Uterus (tissue), 4 donors: ENCODE measurements around the gene CCNQ. TPM values are rescaled to one million over a fixed set of nuclear protein-coding genes. Genes with fewer than 3 reads are reported as not detected.

Source experiments
- DNase-seq, 2 donors: peaks; one replicate each; pipeline ENCODE4 v3.0.0-alpha.2; 2019 to 2020
- H3K27ac ChIP-seq, 2 donors: fragments of 200-600 bp; sonication (generic); 1 replicate in 1 of 2; 2 replicates in 1 of 2; pipeline ENCODE4 v1.5.1; 2016 to 2018
- H3K27me3 ChIP-seq, 2 donors: fragments of 200-600 bp; sonication (generic); one replicate each; pipeline ENCODE4 v1.5.1; 2018 to 2019; ENCODE audit warnings: control low read depth in 1 of 2
- H3K36me3 ChIP-seq, 2 donors: fragments of 200-600 bp; sonication (generic); one replicate each; pipeline ENCODE4 v1.5.1; 2019; ENCODE audit warnings: control low read depth in 1 of 2
- H3K4me1 ChIP-seq, 2 donors: fragments of 200-600 bp; sonication (generic); one replicate each; pipeline ENCODE4 v1.5.1; 2018 to 2019; ENCODE audit warnings: control low read depth in 1 of 2
- H3K4me3 ChIP-seq, 2 donors: fragments of 200-600 bp; sonication (generic); 1 replicate in 1 of 2; 2 replicates in 1 of 2; pipeline ENCODE4 v1.5.1; 2018 to 2019; ENCODE audit warnings: mild to moderate bottlenecking in 1 of 2
- H3K9me3 ChIP-seq, 2 donors: fragments of 200-600 bp; sonication (generic); one replicate each; pipeline ENCODE4 v1.5.1; 2019; ENCODE audit warnings: control low read depth in 1 of 2
- CTCF ChIP-seq, 4 experiments: fragments of 200-600 bp in 2 of 4; fragments of 450-650 bp in 2 of 4; sonication (generic) in 2 of 4; IDR thresholded peaks; one replicate each; pipeline ENCODE4 v1.5.1; 2016 to 2019; ENCODE audit warnings: antibody characterized with exemption in 4 of 4, mild to moderate bottlenecking in 2 of 4, moderate library complexity in 1 of 4
- POLR2A ChIP-seq, 2 donors: fragments of 450-650 bp; IDR thresholded peaks; one replicate each; pipeline ENCODE4 v1.6.1; 2016; ENCODE audit warnings: antibody characterized with exemption in 2 of 2, mild to moderate bottlenecking in 1 of 2, moderate library complexity in 1 of 2
- intact Hi-C: fragments of 100-400 bp; cut with DNase I; formaldehyde crosslinking; loops from one replicate; pipeline ENCODE4 v1.15.1; 2023; ENCODE audit warnings: low total_unique reads
- total RNA-seq, 4 donors: library from RNA; depleted of rRNA in 3 of 4; stranded (reverse); fragments of >200 nt in 3 of 4; gene quantifications; one replicate each; pipeline versions ENCODE4 v1.1.0 to v1.2.4, GENCODE V29; 2014 to 2023
- donor health status: DM: yes; HTN: yes; CAD: no.

CCNQ gene
- total RNA-seq, 4 donors from 2014 or later = 14.9 to 94.5 (median 29.3) TPM

GRCh38 chrX:153551135-153551534, 47.8 kb downstream of the CCNQ start:
- H3K4me3 ChIP-seq = no peak overlapping the region
- no peaks in the 10 kb centered on the region for H3K27me3 ChIP-seq
- no peak overlapping the region for H3K27ac ChIP-seq
- TF ChIP-seq CTCF (IDR thresholded peaks at IDR 0.05) (no peak), POLR2A (IDR thresholded peaks at IDR 0.05) (no peak)
- H3K4me1 ChIP-seq = no peaks in the 10 kb centered on the region
- no peaks in the 10 kb centered on the region for H3K36me3 ChIP-seq
- intact Hi-C loops = loop anchor here (10.0 kb wide), 1 partner anchor 114 kb away; no protein-coding TSS in a partner anchor
- H3K9me3 ChIP-seq = no peaks in the 10 kb centered on the region
- no peak for DNase-seq

GRCh38 chrX:153549807-153550206, 49.1 kb downstream of the CCNQ start:
- no peaks in the 10 kb centered on the region for H3K9me3 ChIP-seq
- TF ChIP-seq POLR2A (IDR thresholded peaks at IDR 0.05) = no peak
- no peak for TF ChIP-seq CTCF (IDR thresholded peaks at IDR 0.05)
- H3K36me3 ChIP-seq = no peaks in the 10 kb centered on the region
- H3K27ac ChIP-seq = no peak overlapping the region
- no peak for DNase-seq
- no peak overlapping the region for H3K4me3 ChIP-seq
- intact Hi-C loops = loop anchor here (10.0 kb wide), 1 partner anchor 115 kb away; no protein-coding TSS in a partner anchor
- H3K27me3 ChIP-seq = no peaks in the 10 kb centered on the region
- H3K4me1 ChIP-seq = no peaks in the 10 kb centered on the region

GRCh38 chrX:153549231-153549630, 49.7 kb downstream of the CCNQ start:
- Histone ChIP-seq H3K4me1 (no peaks in the 10 kb centered on the region), H3K27me3 (no peaks in the 10 kb centered on the region), H3K36me3 (no peaks in the 10 kb centered on the region), H3K27ac (no peak overlapping the region), H3K9me3 (no peaks in the 10 kb centered on the region), H3K4me3 (no peak overlapping the region)
- no peak for DNase-seq
- TF ChIP-seq POLR2A (IDR thresholded peaks at IDR 0.05) = no peak
- TF ChIP-seq CTCF (IDR thresholded peaks at IDR 0.05) = no peak
- intact Hi-C loops = no loop called here

DNA sequence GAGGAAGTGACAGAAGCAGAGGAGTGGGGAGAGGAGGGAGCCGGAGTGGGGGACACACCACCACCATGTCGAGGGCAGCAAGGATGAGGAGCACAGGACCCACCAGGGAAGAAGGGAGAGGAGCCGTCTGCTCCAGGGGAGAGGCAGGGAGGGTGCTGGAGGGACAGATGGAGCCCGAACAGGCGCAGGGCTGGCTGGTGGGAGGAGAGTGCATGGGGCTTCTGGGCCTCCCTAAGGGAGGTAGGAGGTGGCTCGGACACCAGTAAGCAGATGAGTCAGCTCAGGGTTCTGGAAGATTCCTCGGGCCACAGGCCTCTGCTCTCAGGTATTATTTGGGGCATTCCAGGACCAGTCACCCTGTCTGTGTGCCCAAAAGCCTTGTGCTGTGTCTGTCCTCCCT, 51.7 kb downstream of the CCNQ start:
- intact Hi-C loops = no loop called here
- H3K4me1 ChIP-seq = no peaks in the 10 kb centered on the region
- no peak overlapping the region for H3K4me3 ChIP-seq
- no peaks in the 10 kb centered on the region for H3K36me3 ChIP-seq
- DNase-seq = no peak
- H3K27ac ChIP-seq = no peak overlapping the region
- no peaks in the 10 kb centered on the region for H3K27me3 ChIP-seq
- TF ChIP-seq CTCF (IDR thresholded peaks at IDR 0.05) (no peak), POLR2A (IDR thresholded peaks at IDR 0.05) (no peak)
- no peaks in the 10 kb centered on the region for H3K9me3 ChIP-seq

DNA sequence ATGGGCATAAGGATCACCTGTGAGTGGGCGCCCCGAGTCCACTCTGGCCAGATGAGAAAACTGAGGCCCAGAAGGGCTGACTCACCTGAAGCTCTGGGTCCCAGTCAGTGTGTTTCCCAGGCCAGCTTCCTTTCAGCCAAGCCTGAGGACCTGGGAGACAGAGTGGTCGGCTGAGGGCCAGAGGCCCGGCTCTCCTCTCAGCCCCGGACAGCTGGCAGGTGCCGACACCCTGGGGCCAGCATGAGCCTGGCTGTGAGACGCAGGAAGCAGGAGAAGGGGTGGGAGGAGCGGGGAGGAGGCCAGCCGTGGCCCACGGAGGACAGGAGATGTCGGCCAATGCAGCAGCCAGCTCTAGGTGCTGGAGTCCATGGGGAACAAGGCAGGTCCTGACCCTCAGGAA, 52.6 kb downstream of the CCNQ start:
- Histone ChIP-seq H3K9me3 (no peaks in the 10 kb centered on the region), H3K4me1 (no peaks in the 10 kb centered on the region), H3K27me3 (no peaks in the 10 kb centered on the region), H3K36me3 (no peaks in the 10 kb centered on the region), H3K27ac (no peak overlapping the region), H3K4me3 (no peak overlapping the region)
- TF ChIP-seq POLR2A (IDR thresholded peaks at IDR 0.05) (no peak), CTCF (IDR thresholded peaks at IDR 0.05) (no peak)
- intact Hi-C loops = no loop called here
- no peak for DNase-seq
